Stimulated activated CD4-positive, alpha-beta T cell treated with anti-CD3 and anti-CD28 coated beads, Interleukin-15, amount 100 ng/mL, for 48 hours (primary cell): Measurements from ENCODE around the gene INAFM2.
A peak's percentile ranks its signal among the peaks of the same experiment; 100 is the strongest.

ENCODE experiments used
- DNase-seq, 2 donors: peaks; one replicate each; pipeline ENCODE4 v3.0.0-alpha.2; 2020; ENCODE audit warnings: low read depth in 2 of 2

The INAFM2 gene

DNA sequence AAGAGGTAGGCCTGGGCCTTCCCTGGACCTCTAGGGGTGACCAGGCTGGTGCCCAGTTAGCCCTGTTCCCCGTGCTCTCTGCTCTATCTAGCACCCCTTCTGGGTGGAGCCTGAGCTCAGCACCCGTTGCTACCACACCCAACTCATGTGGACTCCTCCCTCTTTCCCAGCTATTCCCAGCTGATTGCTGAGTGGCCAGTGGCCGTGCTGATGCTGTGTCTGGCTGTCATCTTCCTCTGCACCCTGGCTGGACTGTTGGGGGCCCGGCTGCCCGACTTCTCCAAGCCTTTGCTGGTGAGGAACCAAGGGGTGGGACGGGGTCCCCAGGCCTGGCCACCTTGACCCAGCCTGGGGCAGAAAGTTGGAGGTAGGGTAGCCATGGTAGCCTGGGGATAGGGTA, 40.8 kb downstream of the INAFM2 start:
- no peak for DNase-seq

DNA sequence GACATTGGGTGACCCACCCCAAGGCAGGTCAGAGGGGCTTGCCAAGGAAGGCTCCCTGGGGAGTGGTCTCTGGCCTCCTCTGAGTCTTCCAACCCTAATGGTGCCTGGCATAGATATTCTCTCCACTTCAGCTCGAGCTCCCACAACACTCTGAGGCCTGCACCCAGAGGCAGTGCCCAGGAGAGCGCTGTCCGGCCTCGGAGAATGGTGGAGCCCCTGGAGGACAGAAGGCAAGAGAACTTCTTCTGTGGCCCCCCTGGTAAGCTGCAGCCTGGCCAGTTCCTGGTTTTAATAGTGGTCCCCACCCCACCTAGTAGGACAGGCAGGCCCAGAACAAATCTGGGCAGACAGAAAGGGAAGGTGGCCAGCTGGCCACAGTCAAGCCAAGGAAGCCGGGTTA, 41.5 kb downstream of the INAFM2 start:
- no peak for DNase-seq

- DNase-seq, result no peak
Measured at GRCh38 chr15:40365624-40366456, 42.3 kb downstream of the INAFM2 start.

DNA sequence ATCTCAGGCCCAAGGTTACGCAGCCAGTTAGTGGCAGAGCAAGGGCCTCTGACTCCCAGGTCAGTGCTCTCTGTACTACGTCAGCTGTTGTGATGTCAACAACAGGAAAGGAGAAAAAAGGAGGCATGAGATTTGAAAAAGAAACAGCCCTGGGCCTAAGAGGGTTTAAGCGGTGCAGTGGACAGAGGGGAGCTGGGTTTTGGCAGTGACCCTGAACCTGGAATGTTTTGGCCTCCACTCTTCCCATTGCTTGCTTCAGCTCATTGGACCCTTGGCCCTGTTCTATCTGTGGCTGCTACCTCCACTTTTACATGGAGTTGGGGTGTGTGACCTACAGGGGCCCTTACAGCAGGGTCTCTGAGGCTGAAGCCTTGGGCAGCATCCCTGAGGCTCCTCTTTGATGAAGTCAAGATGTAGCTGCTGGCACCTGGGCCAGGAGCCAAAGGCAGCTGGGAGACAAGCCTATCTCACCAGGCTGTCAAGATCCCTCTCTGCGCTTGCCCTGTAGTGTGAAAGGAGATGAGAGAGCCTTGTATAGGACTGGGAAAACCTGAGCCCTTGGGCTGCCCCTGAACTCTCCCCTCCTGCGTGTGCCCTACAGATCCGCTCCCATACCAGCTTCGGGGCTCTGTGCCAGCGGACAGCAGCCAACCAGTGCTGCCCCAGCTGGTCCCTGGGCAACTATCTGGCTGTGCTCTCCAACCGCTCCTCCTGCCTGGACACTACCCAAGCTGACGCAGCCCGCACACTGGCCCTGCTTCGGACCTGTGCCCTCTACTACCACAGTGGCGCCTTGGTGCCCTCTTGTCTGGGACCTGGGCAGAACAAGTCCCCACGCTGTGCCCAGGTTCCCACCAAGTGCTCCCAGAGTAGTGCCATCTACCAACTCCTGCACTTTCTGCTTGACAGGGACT, 43.2 kb downstream of the INAFM2 start:
- DNase-seq, result no peak

- DNase-seq, result no peak
Measured at GRCh38 chr15:40367371-40367685, 43.8 kb downstream of the INAFM2 start.

DNA sequence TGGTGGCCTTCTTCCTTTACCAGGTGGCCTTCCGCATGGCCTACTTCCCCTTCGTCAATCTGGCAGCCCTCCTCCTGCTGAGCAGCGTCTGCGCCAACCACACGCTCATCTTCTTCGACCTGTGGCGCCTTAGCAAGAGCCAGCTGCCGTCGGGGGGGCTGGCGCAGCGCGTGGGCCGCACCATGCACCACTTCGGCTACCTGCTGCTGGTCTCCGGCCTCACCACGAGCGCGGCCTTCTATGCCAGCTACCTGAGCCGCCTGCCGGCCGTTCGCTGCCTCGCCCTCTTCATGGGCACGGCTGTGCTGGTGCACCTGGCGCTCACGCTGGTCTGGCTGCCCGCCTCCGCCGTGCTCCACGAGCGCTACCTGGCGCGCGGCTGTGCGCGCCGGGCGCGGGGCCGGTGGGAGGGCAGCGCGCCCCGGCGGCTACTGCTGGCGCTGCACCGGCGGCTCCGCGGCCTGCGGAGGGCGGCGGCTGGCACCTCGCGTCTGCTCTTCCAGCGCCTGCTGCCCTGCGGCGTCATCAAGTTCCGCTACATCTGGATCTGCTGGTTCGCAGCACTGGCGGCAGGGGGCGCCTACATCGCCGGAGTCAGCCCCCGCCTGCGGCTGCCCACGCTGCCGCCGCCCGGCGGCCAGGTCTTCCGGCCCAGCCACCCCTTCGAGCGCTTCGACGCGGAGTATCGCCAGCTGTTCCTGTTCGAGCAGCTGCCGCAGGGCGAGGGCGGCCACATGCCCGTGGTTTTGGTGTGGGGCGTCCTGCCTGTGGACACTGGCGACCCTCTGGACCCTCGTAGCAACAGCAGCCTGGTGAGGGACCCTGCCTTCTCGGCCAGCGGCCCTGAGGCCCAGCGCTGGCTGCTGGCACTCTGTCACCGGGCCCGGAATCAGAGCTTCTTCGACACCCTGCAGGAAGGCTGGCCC, 44.5 kb downstream of the INAFM2 start:
- peak; percentile 76 to 83 for DNase-seq

- no peak for DNase-seq
Measured at GRCh38 chr15:40368719-40369473, 45.4 kb downstream of the INAFM2 start.

DNA sequence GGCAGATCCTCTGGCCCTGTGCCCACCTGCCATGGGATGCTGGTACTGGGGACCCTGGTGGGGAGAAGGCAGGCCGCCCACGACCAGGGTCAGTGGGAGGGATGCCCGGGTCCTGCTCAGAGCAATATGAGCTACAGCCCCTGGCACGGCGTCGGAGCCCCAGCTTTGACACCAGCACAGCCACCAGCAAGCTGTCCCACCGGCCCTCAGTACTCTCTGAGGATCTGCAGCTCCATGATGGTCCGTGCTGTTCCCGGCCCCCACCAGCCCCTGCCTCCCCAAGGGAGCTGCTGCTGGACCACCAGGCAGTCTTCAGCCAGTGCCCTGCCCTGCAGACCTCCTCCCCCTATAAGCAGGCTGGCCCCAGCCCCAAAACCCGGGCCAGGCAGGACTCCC, 46.0 kb downstream of the INAFM2 start:
- DNase-seq, result no peak

DNA sequence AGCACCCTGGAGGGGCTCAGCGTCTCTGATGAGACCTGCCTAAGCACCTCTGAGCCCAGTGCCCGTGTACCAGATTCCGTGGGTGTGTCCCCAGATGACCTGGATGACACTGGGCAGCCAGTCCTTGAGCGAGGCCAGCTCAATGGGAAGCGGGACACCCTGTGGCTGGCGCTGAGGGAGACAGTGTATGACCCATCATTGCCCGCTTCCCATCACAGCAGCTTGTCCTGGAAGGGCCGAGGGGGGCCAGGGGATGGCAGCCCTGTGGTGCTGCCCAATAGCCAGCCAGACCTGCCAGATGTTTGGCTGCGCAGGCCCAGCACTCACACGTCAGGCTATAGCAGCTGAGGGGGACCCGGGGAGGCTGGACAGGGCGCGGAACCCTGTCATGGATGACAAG, 46.5 kb downstream of the INAFM2 start:
- DNase-seq, result no peak

- no peak for DNase-seq
Measured at GRCh38 chr15:40372981-40373380, 49.5 kb downstream of the INAFM2 start.
